ENCODE results near the gene LPIN1. TPM values are rescaled to one million over a fixed set of nuclear protein-coding genes. Genes with fewer than 3 reads are reported as not detected.

LPIN1 gene
- total and polyA plus RNA-seq, 8 donors, result 7.3 to 152 (median 18.2) TPM

DNA sequence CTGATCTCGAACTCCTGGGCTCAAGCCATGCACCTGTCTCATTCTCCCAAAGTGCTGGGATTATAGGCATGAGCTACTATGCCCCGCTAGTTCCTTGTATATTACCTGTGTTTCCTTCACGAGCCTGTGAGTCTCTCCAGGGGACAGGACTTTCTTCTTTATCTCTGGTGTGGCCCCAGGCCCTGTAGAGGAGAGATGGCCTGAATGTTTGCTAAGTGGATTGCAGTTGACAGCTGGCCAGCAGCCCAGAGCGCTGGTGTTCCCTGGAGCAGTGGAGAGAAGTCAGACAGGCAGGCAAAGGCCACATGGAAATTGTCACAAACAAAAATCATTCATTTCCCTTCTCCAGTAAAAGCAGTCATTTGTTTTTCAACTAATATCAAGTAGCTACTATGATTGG, 17.9 kb downstream of the LPIN1 start:
- TF ChIP-seq CTCF (IDR thresholded peaks at IDR 0.05) (no peak), POLR2A (IDR thresholded peaks at IDR 0.05) (no peak), EP300 (IDR thresholded peaks at IDR 0.05) (no peak), POLR2AphosphoS5 (IDR thresholded peaks at IDR 0.05) (peak in 1 of 3 donors; percentile 7)
- H3K27me3 ChIP-seq, result no peaks in the 10 kb centered on the region
- peaks cover 19 to 50% (median 37%) of the 10 kb centered on the region in 4 donors for H3K36me3 ChIP-seq
- no peak overlapping the region for H3K4me3 ChIP-seq
- no peaks in the 10 kb centered on the region for H3K9me3 ChIP-seq
- peaks cover 4 to 32% (median 19%) of the 10 kb centered on the region in 4 donors for H3K4me1 ChIP-seq
- intact Hi-C loops (cut with DNase I; ENCODE audit: low total_unique reads), result no loop called here
- WGBS, 5 donors, result 37 to 63% (median 58%) methylated on average over 4 of the region's 4 CpGs
- H3K27ac ChIP-seq, result no peak overlapping the region
- DNase-seq, result peak; percentile 61 to 75

GRCh38 chr2:11764920-11765319, 18.5 kb downstream of the LPIN1 start:
- Histone ChIP-seq H3K4me3 (no peak overlapping the region), H3K4me1 (peaks cover 4 to 32% (median 19%) of the 10 kb centered on the region in 4 donors), H3K27me3 (no peaks in the 10 kb centered on the region), H3K36me3 (peaks cover 19 to 55% (median 41%) of the 10 kb centered on the region in 4 donors), H3K9me3 (no peaks in the 10 kb centered on the region), H3K27ac (no peak overlapping the region)
- intact Hi-C loops (cut with DNase I; ENCODE audit: low total_unique reads), result no loop called here
- WGBS, 5 donors, result 96 to 99% (median 97%) methylated on average over 9 to 10 of the region's 10 CpGs
- no peak for TF ChIP-seq CTCF (IDR thresholded peaks at IDR 0.05)
- TF ChIP-seq POLR2A (IDR thresholded peaks at IDR 0.05), result no peak
- no peak for TF ChIP-seq EP300 (IDR thresholded peaks at IDR 0.05)
- no peak for TF ChIP-seq POLR2AphosphoS5 (IDR thresholded peaks at IDR 0.05)
- DNase-seq, result no peak

- H3K4me1 ChIP-seq, result peaks cover 4 to 32% (median 19%) of the 10 kb centered on the region in 4 donors
- TF ChIP-seq POLR2AphosphoS5 (IDR thresholded peaks at IDR 0.05), result no peak
- no peak for TF ChIP-seq POLR2A (IDR thresholded peaks at IDR 0.05)
- TF ChIP-seq CTCF (IDR thresholded peaks at IDR 0.05), result no peak
- no peak for TF ChIP-seq EP300 (IDR thresholded peaks at IDR 0.05)
- 93 to 99% (median 96%) methylated on average over 13 of the region's 13 CpGs for WGBS, 5 donors
- no peak overlapping the region for H3K27ac ChIP-seq
- H3K9me3 ChIP-seq, result no peaks in the 10 kb centered on the region
- no peaks in the 10 kb centered on the region for H3K27me3 ChIP-seq
- intact Hi-C loops (cut with DNase I; ENCODE audit: low total_unique reads), result no loop called here
- DNase-seq, result no peak
- peaks cover 19 to 61% (median 47%) of the 10 kb centered on the region in 4 donors for H3K36me3 ChIP-seq
- no peak overlapping the region for H3K4me3 ChIP-seq
Observed at GRCh38 chr2:11765501-11765900, 19.1 kb downstream of the LPIN1 start.

GRCh38 chr2:11766016-11766415, 19.6 kb downstream of the LPIN1 start:
- TF ChIP-seq CTCF (IDR thresholded peaks at IDR 0.05) (no peak), POLR2A (IDR thresholded peaks at IDR 0.05) (no peak), POLR2AphosphoS5 (IDR thresholded peaks at IDR 0.05) (no peak), EP300 (IDR thresholded peaks at IDR 0.05) (no peak)
- no peak for DNase-seq
- intact Hi-C loops (cut with DNase I; ENCODE audit: low total_unique reads), result no loop called here
- WGBS, 5 donors, result 93 to 100% (median 95%) methylated on average over 4 to 5 of the region's 5 CpGs
- Histone ChIP-seq H3K4me3 (no peak overlapping the region), H3K9me3 (no peaks in the 10 kb centered on the region), H3K4me1 (peaks cover 4 to 27% (median 18%) of the 10 kb centered on the region in 4 donors), H3K36me3 (peaks cover 19 to 66% (median 52%) of the 10 kb centered on the region in 4 donors), H3K27me3 (no peaks in the 10 kb centered on the region), H3K27ac (no peak overlapping the region)
